ENCODE measurements around the gene PRC1. TPM values are rescaled to one million over a fixed set of nuclear protein-coding genes. Genes with fewer than 3 reads are reported as not detected.

The PRC1 gene
- total RNA-seq (2016; rRNA removed; fragmentation: Illumina TruSeq; extraction: Trizol) = 162 and 214 TPM in 2 replicates
- 34.9 and 40.5 TPM in 2 replicates for total RNA-seq (2016; cell fraction: cytosol; rRNA removed; fragmentation: Illumina TruSeq; extraction: Trizol; ENCODE audit: low read depth)
- total RNA-seq (2016; cell fraction: insoluble cytoplasmic fraction; rRNA removed; fragmentation: Illumina TruSeq; extraction: Trizol) = 154 and 213 TPM in 2 replicates
- total RNA-seq (2016; cell fraction: membrane; rRNA removed; fragmentation: Illumina TruSeq; extraction: Trizol) = 43.7 and 44.0 TPM in 2 replicates
- total RNA-seq (2016; cell fraction: nucleus; rRNA removed; fragmentation: Illumina TruSeq; extraction: Trizol) = 138 and 141 TPM in 2 replicates
- 85.1 and 137 TPM in 2 replicates for polyA plus RNA-seq (2011; rRNA removed)
- polyA plus RNA-seq (2011; cell fraction: cytosol; rRNA removed) = 79.0 and 105 TPM in 2 replicates
- polyA plus RNA-seq (2011; cell fraction: nucleus; rRNA removed) = 141 and 237 TPM in 2 replicates
- polyA plus RNA-seq (2012) = 46.3 and 69.1 TPM in 2 replicates
- polyA plus RNA-seq (2016; cell fraction: cytosol; fragmentation: Illumina TruSeq; extraction: Trizol; ENCODE audit: low read depth) = 7.9 and 8.3 TPM in 2 replicates
- 161 and 179 TPM in 2 replicates for polyA plus RNA-seq (2016; cell fraction: insoluble cytoplasmic fraction; fragmentation: Illumina TruSeq; extraction: Trizol; ENCODE audit: low read depth)
- polyA plus RNA-seq (2016; cell fraction: membrane; fragmentation: Illumina TruSeq; extraction: Trizol; ENCODE audit: low read depth) = 21.4 and 24.5 TPM in 2 replicates
- polyA plus RNA-seq (2016; cell fraction: nucleus; fragmentation: Illumina TruSeq; extraction: Trizol; ENCODE audit: insufficient read depth, low read depth) = 138 and 146 TPM in 2 replicates
- polyA minus RNA-seq (2011; rRNA and poly(A)+ RNA removed; ENCODE audit: low replicate concordance) = 266 and 946 TPM in 2 replicates
- 56.3 and 76.3 TPM in 2 replicates for polyA minus RNA-seq (2011; cell fraction: cytosol; rRNA and poly(A)+ RNA removed)
- polyA minus RNA-seq (2011; cell fraction: nucleus; rRNA and poly(A)+ RNA removed) = 88.1 and 114 TPM in 2 replicates
- percentile 53 among the genes with signal in this experiment for Bru-seq, nascent RNA
- BruChase-seq, experiment 1, labeled RNA remaining after a 6-hour chase = percentile 76 among the genes with signal in this experiment
- BruChase-seq, experiment 2, labeled RNA remaining after a 2-hour chase = percentile 73 among the genes with signal in this experiment
- long read RNA-seq, experiment 1, full-length matches to known transcripts = 13 of 54 reads
- long read RNA-seq, experiment 1, partial matches to known transcripts = 17 of 54 reads
- long read RNA-seq, experiment 1, other reads (novel, unspliced or antisense) = 24 of 54 reads
- long read RNA-seq, experiment 2, full-length matches to known transcripts = 15 of 65 reads
- long read RNA-seq, experiment 2, partial matches to known transcripts = 21 of 65 reads
- long read RNA-seq, experiment 2, other reads (novel, unspliced or antisense) = 29 of 65 reads

DNA sequence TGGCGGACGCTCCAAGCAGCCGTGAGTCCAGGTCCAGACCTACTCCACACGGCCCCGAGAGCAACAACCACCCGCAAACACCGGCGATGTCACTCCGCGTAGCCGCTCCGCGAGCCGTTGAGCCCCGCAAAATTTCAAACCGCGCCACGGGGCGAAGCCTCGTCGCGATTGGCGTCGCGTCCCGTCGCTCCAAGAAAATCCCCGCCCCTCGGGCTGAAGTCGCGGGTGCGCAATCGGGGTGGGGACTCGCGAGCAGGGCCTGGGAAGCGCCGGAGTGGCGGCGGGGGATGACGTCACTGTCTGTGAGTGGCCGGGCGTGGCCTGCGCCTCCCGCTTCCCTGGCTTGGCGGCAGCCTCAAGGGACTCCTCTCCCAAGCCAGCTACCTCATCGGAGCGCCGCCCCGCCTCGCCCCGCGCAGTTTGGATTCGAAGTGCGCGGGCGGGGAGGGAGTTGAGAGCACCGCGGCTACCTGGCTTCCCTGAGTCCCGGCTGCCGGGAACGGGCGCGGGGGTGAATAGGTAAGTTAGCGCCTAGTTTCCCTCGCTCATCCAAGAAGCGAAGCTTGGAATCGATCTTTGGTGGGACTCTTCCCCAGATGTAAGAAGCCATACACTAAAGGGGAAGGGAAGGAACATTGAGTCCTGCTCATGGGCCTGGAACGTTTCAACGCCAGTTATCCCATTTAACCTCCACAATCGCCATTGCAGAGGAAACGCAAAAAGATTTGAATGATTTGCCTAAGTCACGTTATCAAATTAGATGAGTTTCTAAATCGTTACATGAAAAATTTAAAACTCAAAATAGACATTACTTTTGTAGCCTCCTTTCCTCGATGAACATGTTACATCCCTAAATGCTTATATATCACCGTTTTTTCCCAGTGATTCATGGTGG, at the start of gene PRC1:
Gene PRC1 (minus strand): TSS at position 119 of the 895 bp plus-strand sequence. CDS start 118 bp downstream, at position 1.
- Histone ChIP-seq H3K4me3 (replicated peaks in 1 of 3; ENCODE audit: insufficient read depth in 1 of 3, low read depth in 2 of 3, low read length in 3 of 3) (peak within 1 kb of the TSS; percentile 96 to 100 (median 99)), H3K4me1 (ENCODE audit: insufficient read depth, low read length) (peaks cover 25% of the 10 kb centered on the region), H3K9me3 (ENCODE audit: low read length) (no peaks in the 10 kb centered on the region), H3K27me3 (ENCODE audit: control insufficient read depth in 1 of 2, insufficient read depth in 2 of 2, low read length in 2 of 2) (no peaks in the 10 kb centered on the region), H2AFZ (ENCODE audit: low read length) (peak within 1 kb of the TSS; percentile 88), H3K27ac (ENCODE audit: extremely low read length, insufficient read depth, low read length) (peak within 1 kb of the TSS; percentile 93), H3K9ac (ENCODE audit: insufficient read depth, low read depth, low read length) (peak within 1 kb of the TSS; percentile 99), H3K36me3 (replicated peaks in 1 of 2; ENCODE audit: control insufficient read depth in 1 of 2, insufficient read depth in 2 of 2, low read length in 2 of 2) (peaks cover 5 to 16% of the 10 kb centered on the region in 2 experiments; a peak in 3 of 5 replicates), H3K4me2 (ENCODE audit: low read depth, low read length) (peak within 1 kb of the TSS; percentile 86), H3K79me2 (ENCODE audit: insufficient read depth, low read length) (peaks cover 52% of the 10 kb centered on the region), H4K20me1 (ENCODE audit: insufficient read depth, low read length) (no peaks in the 10 kb centered on the region; the same call in 1 of the 2 replicates)
- peak; percentile 73 for FAIRE-seq
- intact Hi-C loops (cut with micrococcal nuclease; ENCODE audit: unreplicated experiment) = loop anchor here (10.0 kb wide), 1 partner anchor 60 kb away; the partner anchor contains the start of genes HDDC3 and UNC45A
- DNase-seq (ENCODE audit: low spot score) = peak; percentile 95
- ChIA-PET POLR2A (interaction anchor here (0.7 to 1.1 kb wide), 5 partner anchors 9 to 64 kb away, joined by 3 to 5 read pairs (median 3); partner anchors contain the start of gene UNC45A), CTCF (ENCODE audit: low intra/inter-chr PET ratio, low total read pairs) (no interaction called here)
- WGBS (ENCODE audit: low lambda C conversion rate) = 1% methylated on average over 20 of the region's 75 CpGs
- in situ Hi-C loops (cut with HindIII; ENCODE audit: extremely low pct_ligation_motif_present, low pct_unique_long_range_greater_than_20kb) = no loop called here
- peak; percentile 97 for ATAC-seq
- BruUV-seq (replicated peaks) = TSS peak; percentile 94
- TF ChIP-seq ZBTB42 (CRISPR knock-in tag; IDR thresholded peaks at IDR 0.05) (0 out of 2 replicates have a peak, but pooled peaks have one; percentile 61), ZNF75D (CRISPR knock-in tag; IDR thresholded peaks at IDR 0.05; ENCODE audit: borderline replicate concordance) (no peak), FIP1L1 (IDR thresholded peaks at IDR 0.05; ENCODE audit: borderline replicate concordance, insufficient read depth, low read depth, low read length) (no peak; the same call in 1 of the 2 replicates), ISX (CRISPR knock-in tag; conservative IDR thresholded peaks at IDR 0.05) (no peak), MBD4 (IDR thresholded peaks at IDR 0.05; ENCODE audit: borderline replicate concordance, low read length) (no peak), SAP130 (CRISPR knock-in tag; IDR thresholded peaks at IDR 0.05; ENCODE audit: low read depth) (peak; percentile 98), CREB1 (IDR thresholded peaks at IDR 0.05) (peak; percentile 100), CREB1 (CRISPR knock-in tag; IDR thresholded peaks at IDR 0.05) (peak; percentile 97), ZNF616 (CRISPR knock-in tag; IDR thresholded peaks at IDR 0.05; ENCODE audit: low read depth) (0 out of 2 replicates have a peak, but pooled peaks have one; percentile 31), ZNF317 (CRISPR knock-in tag; IDR thresholded peaks at IDR 0.05) (peak; percentile 64; the same call in 1 of the 2 replicates), CCDC6 (CRISPR knock-in tag; IDR thresholded peaks at IDR 0.05) (peak; percentile 95; the same call in 1 of the 2 replicates), HIC2 (CRISPR knock-in tag; IDR thresholded peaks at IDR 0.05; ENCODE audit: low read depth) (peak; percentile 41; the same call in 1 of the 2 replicates), GATA4 (IDR thresholded peaks at IDR 0.05; ENCODE audit: borderline replicate concordance, low read depth) (peak; percentile 67; the same call in 1 of the 2 replicates)
- TF ChIP-seq, protein P1, sequence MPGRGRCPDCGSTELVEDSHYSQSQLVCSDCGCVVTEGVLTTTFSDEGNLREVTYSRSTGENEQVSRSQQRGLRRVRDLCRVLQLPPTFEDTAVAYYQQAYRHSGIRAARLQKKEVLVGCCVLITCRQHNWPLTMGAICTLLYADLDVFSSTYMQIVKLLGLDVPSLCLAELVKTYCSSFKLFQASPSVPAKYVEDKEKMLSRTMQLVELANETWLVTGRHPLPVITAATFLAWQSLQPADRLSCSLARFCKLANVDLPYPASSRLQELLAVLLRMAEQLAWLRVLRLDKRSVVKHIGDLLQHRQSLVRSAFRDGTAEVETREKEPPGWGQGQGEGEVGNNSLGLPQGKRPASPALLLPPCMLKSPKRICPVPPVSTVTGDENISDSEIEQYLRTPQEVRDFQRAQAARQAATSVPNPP (CRISPR knock-in tag; IDR thresholded peaks at IDR 0.05) = peak; percentile 67; the same call in 1 of the 2 replicates

Measured in HepG2 (cell line).